NCI-H2107 treated with DMSO at 0.1 percent for 48 hours (cell line): ENCODE results near the gene CH25H.

Source experiments
- DNase-seq: peaks from one replicate; lab custom pipeline; 2025; ENCODE audit not compliant: unreplicated experiment; lab: John Stamatoyannopoulos, UW

CH25H gene

GRCh38 chr10:89233033-89233432 lies 25.9 kb upstream of the CH25H start:
- DNase-seq, result no peak

GRCh38 chr10:89228962-89229361 lies 21.8 kb upstream of the CH25H start:
- DNase-seq, result no peak

DNA sequence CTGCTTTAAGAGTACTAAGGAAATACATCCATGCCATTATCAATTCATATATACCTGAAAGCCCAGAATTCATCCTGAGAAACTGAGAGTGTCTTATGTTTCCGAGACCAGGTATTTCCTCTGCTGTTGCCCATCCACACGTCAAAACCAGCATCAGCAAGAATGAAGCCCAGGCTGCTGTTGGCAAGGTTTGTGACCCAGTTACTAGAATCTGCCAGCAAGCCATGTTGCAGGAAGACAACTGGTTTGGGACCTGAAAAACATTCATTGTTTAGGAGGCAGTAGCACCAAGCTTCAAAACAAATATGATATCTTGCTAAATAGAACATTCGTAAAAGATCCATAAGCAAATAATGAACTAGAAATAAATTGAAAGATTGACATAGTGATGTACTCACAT lies 21.0 kb upstream of the CH25H start:
- no peak for DNase-seq

GRCh38 chr10:89226891-89227290 lies 19.8 kb upstream of the CH25H start:
- DNase-seq, result no peak

- DNase-seq, result no peak
These were observed 17.8 kb upstream of the CH25H start for GRCh38 chr10:89224739-89225443.

- DNase-seq, result no peak
These were observed 14.8 kb upstream of the CH25H start for GRCh38 chr10:89221919-89222318.

DNA sequence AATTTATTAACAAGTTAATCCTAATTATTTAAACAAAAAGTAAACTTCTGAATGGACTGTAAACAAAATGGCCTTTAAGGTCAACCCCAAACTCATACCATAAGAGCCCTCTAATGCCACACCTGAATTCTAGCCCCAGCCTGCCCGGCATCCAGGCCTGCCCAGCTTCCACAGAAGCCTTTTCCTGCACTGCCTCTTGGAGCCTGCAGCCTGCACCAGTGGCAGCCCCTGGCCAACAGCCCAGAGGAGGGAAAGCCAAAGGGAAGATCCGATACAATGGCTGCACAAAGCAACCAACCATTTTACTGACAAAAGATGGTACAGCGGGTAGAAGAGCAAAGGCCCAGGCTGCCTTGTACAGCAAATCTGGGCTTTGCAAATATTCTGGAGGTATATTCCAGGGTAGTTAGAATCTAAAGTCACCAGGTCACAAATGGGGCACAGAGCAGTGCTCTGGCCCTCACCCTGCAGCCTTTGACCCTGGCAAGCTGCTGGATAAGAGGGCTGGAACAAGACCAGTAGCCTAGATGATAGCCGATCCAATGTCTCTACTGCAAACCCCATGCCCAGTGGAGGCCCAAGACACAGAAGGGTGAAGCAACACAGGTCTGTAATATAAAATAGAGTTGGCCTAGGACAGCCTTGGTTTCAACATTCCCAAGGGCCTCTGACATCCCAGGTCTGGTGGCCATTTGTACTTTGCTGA lies 12.5 kb upstream of the CH25H start:
- no peak for DNase-seq

DNA sequence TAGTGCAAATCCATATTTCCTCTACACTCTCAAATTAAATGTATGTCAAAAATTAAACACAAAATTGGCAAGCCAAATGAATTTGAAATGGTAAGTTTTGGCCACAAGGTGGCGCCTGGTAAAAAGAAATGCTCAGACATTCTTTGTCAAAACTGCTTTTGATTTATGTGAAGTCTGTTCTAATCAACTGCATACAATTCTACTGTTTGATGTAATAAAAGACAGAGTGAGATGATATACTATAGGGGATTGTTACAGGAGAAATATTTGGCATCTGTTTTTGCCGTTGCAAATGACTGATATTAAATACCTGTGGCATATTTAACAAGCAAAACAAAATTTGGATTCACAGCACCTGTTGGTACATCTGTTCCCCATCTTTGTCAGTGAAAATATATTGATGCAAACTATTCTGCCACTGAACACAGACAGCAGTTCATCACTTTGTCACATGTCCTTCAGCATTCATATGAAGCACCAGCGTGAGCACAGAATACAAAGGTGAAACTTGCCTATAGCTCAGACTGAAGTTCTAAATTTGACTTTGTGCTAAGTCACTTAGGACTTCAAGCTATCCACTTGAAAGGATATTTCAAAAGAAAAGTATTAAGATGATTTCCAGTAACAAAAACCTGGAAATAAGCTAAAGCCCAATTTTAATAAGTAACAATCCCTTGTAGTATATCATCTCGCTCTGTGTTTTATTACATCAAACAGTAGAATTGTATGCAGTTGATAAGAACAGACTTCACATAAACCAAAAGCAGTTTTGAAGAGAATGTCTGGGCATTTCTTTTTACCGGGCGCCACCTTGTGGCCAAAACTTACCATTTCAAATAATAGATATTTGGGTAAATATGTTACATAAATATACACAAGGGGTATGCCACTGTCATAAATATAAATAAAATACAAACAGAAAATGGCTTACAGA lies 10.2 kb upstream of the CH25H start:
- DNase-seq, result peak; percentile 23

GRCh38 chr10:89216056-89216455 lies 8.9 kb upstream of the CH25H start:
- no peak for DNase-seq

GRCh38 chr10:89215511-89215910 lies 8.4 kb upstream of the CH25H start:
- DNase-seq, result no peak

GRCh38 chr10:89214566-89215165 lies 7.5 kb upstream of the CH25H start:
- DNase-seq, result no peak

GRCh38 chr10:89213191-89213808 lies 6.2 kb upstream of the CH25H start:
- DNase-seq, result no peak

DNA sequence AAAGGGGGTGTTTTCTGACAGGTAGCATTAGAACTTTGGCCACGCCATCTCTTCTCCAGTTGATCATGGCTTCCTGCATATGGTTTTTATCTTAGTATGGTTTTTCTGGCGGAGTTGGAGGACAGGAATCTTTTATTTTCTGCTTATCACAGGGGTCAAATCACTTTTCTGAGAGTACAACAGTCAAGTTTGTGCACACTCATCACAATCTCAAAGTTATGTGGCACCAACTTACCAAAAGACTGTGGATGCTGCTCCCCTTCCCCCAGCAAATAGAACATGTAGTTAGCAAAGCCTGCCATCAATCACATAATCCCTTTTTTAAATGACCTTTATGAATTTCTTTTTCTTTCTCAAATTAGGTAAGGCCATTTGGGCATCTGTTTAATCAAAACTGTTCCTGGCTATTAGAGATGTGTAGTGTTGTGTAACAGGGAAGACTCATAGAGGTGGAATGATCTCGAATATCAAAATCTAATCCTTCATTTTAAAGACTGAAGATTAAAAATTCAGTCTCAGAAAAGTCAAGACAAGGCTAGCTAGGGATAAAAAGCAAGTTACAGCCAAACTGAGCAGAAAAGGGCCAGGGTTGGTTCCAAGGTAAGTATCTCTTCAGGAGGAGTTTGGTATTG lies 3.8 kb upstream of the CH25H start:
- no peak for DNase-seq

- DNase-seq, result no peak
These were observed 2.6 kb upstream of the CH25H start for GRCh38 chr10:89209718-89210117.

- no peak for DNase-seq
These were observed 859 bp upstream of the CH25H start for GRCh38 chr10:89207801-89208551.

DNA sequence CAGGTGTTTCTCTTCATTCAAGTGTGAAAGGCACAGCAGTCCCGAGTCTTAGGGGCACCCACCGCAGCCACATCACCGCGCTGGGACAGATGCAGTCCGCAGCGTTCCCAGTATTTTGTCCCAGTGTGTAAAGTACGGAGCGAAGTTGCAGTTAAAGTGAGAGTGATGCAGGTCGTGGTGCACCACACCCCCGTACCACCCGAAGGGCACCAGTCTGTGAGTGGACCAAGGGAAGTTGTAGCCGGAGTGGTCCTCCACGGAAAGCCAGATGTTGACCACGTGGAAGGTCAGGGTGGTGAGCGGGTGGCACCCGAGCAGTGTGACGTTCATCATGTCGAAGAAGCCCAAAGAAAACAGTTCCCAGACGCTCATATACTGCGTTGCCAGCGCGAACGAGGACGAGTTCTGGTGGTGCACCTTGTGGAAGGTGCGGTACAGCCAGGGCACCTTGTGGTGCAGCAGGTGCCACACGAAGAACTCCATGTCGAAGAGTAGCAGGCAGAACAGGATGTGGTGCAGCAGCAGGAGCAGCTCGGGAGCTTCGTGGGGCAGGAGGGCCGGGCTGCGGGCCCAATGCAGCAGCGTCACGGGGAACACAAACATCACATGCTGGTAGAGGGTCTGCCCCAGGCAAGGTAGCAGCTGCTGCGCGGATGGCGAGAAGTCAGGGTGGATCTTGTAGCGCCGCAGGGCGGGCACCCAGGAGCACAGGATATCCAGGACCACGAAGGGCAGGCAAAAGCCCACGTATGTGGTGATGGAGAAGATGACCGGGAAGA lies 526 bp downstream of the CH25H start:
- DNase-seq, result no peak

DNA sequence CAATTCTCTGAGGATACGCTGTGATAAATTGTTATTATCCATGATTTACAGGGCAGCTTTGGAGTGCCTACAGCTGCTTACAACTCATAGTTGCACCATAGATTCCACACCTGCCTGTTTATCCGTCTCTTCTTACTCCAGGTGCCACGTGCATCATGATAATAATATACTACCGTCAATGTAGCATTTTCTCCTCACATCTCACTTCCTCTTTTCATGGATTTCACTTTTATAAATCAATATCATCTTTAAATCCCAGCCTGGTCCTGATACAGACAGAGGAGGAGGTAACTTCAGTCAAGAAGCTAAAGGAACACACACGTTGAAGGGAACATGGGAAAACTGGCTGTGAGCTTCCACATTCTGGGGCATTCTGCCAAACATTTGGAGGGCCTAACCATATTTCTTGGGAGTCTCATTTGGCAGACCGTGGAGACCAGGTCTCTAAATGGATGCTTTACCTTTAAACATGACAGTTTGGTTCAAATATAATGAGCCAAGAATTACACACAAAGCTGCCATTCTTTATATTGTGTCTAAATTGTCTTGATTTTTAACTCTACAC lies 2.4 kb downstream of the CH25H start:
- peak; percentile 4 for DNase-seq

DNA sequence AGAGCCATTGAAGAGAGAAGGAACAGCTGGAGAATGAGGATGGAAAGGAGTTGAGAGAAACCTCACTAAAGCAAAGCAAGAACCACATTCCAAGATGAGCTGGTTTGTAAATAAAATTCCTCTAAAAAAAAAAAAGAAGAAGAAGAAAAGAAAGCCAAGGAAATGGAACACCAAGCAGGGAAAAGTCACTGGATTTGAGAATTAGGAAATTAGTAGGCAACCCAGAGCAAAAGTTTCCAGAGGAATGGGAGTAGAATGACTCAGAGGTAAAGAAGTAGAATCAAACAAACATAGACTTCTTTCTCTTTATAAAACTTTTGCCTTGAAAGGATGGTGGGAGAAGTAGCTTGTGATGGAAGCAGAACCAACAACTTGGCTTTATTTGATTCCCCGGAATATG lies 3.9 kb downstream of the CH25H start:
- no peak for DNase-seq

- no peak for DNase-seq
These were observed 5.1 kb downstream of the CH25H start for GRCh38 chr10:89202033-89202425.
